Measurements from ENCODE around the gene GTPBP1. TPM values are rescaled to one million over a fixed set of nuclear protein-coding genes. Genes with fewer than 3 reads are reported as not detected.

GTPBP1 gene
- total and polyA plus RNA-seq, 2 donors (not counting 3 experiments of a cell fraction or from before 2014, with no cell fraction given): 29.8 to 50.3 TPM

GRCh38 chr22:38758276-38758945 is 52.7 kb downstream of the GTPBP1 start:
- no peak overlapping the region for H3K27ac ChIP-seq (ENCODE audit: insufficient read depth, low read depth, low read length)
- no peaks in the 10 kb centered on the region for H3K27me3 ChIP-seq (ENCODE audit: control insufficient read depth in 2 of 2, insufficient read depth in 2 of 2, low read length in 2 of 2)
- no peaks in the 10 kb centered on the region for H3K36me3 ChIP-seq (ENCODE audit: control insufficient read depth in 2 of 2, extremely low read depth in 1 of 2, insufficient read depth in 2 of 2, low read length in 2 of 2)
- no TSS peak for BruUV-seq (replicated peaks)
- H3K4me1 ChIP-seq (ENCODE audit: control insufficient read depth, extremely low read depth, insufficient read depth, low read length): peaks cover 22% of the 10 kb centered on the region
- ChIA-PET CTCF (interaction anchor here (0.9 to 3.7 kb wide), 3 partner anchors 10 to 27 kb away, joined by 3 to 29 read pairs (median 4); no protein-coding TSS in a partner anchor), POLR2A (no interaction called here)
- H2AFZ ChIP-seq (ENCODE audit: low read depth, low read length): no peak overlapping the region
- intact Hi-C loops (cut with micrococcal nuclease) (no loop called here), dilution Hi-C loops (cut with MboI; ENCODE audit: extremely low pct_ligation_motif_present, low sequenced_read_pairs) (no loop called here)
- H3K9ac ChIP-seq (replicated peaks; ENCODE audit: extremely low read depth, insufficient read depth, low read length): no peak overlapping the region
- H3K79me2 ChIP-seq (ENCODE audit: control insufficient read depth, insufficient read depth, low read length): peaks cover 14% of the 10 kb centered on the region
- no peak for TF ChIP-seq POLR2A (IDR thresholded peaks at IDR 0.05; ENCODE audit: low read depth, low read length)
- no peak for TF ChIP-seq EZH2 (IDR thresholded peaks at IDR 0.05; ENCODE audit: borderline replicate concordance, low read depth, low read length, severe bottlenecking)
- TF ChIP-seq JUN (IDR thresholded peaks at IDR 0.05; ENCODE audit: borderline replicate concordance, insufficient read depth, insufficient read length, low read depth): no peak
- no peak for TF ChIP-seq FOS (IDR thresholded peaks at IDR 0.05; ENCODE audit: borderline replicate concordance, insufficient read depth, low read length)
- TF ChIP-seq CTCF (IDR thresholded peaks at IDR 0.05; ENCODE audit: extremely low read depth in 1 of 2, insufficient read depth in 1 of 2, low read depth in 1 of 2, low read length in 2 of 2): no peak
- no peak for TF ChIP-seq GATA2 (IDR thresholded peaks at IDR 0.05; ENCODE audit: insufficient read depth, insufficient read length, low read depth, low read length)
- TF ChIP-seq MYC (IDR thresholded peaks at IDR 0.05; ENCODE audit: low read depth, low read length): no peak
- no peak for TF ChIP-seq POLR2AphosphoS5 (IDR thresholded peaks at IDR 0.05; ENCODE audit: insufficient read depth, low read depth, low read length)
- TF ChIP-seq MAX (IDR thresholded peaks at IDR 0.05; ENCODE audit: insufficient read depth, insufficient read length): no peak
- H4K20me1 ChIP-seq (replicated peaks; ENCODE audit: control insufficient read depth, extremely low read depth, insufficient read depth, low read length): no peaks in the 10 kb centered on the region
- no peaks in the 10 kb centered on the region for H3K9me1 ChIP-seq (replicated peaks; ENCODE audit: control insufficient read depth, extremely low read depth, insufficient read depth, low read length)
- no peak overlapping the region for H3K4me3 ChIP-seq (replicated peaks in 1 of 3; ENCODE audit: insufficient read depth in 1 of 3, low read depth in 1 of 3, low read length in 3 of 3)
- H3K9me3 ChIP-seq (replicated peaks; ENCODE audit: control insufficient read depth, insufficient read depth, low read length): no peaks in the 10 kb centered on the region
- no peak for FAIRE-seq
- no peak for DNase-seq (ENCODE audit: low read depth, low spot score)
- H3K4me2 ChIP-seq (ENCODE audit: insufficient read depth, low read length): no peak overlapping the region
